IMR-90 (cell line): Measurements from ENCODE around the gene YBX2. TPM values are rescaled to one million over a fixed set of nuclear protein-coding genes. Genes with fewer than 3 reads are reported as not detected.

Experiments used
- ATAC-seq: fragments of 200-7000 bp; cut with Tn5 transposase; 2 replicates; pipeline ENCODE4 v1.9.1; 2020; ENCODE audit warnings: low read depth, mild to moderate bottlenecking, moderate library complexity
- BruUV-seq: library from RNA; stranded (reverse); fragments of 400-500 nt; replicated peaks from 2 replicates; lab custom pipeline; 2021; lab: Mats Ljungman, UMichigan
- CTCF ChIA-PET: fragments of 300-600 bp; formaldehyde crosslinking; extraction: SDS; loops from one replicate; lab custom pipeline; 2021; ENCODE audit warnings: antibody characterized with exemption; lab: Yijun Ruan, JAX
- POLR2A ChIA-PET: fragments of 300-600 bp; sonication (Branson Sonifier 250); formaldehyde crosslinking; loops from one replicate; lab custom pipeline; 2022; ENCODE audit warnings: antibody characterized with exemption; ENCODE audit not compliant: unreplicated experiment; lab: Charles Lee
- DNase-seq: peaks from one replicate; pipeline ENCODE4 v3.0.0; 2013
- H2AFZ ChIP-seq: replicated peaks from 2 replicates; pipeline ENCODE3; 2013; ENCODE audit warnings: low read length, mild to moderate bottlenecking; ENCODE audit not compliant: poor library complexity
- H2AK5ac ChIP-seq: 2 replicates; pipeline ENCODE4 v1.6.1; 2013; ENCODE audit warnings: low read depth, low read length, inconsistent platforms
- H2AK9ac ChIP-seq: replicated peaks from 2 replicates; pipeline ENCODE3; 2013; ENCODE audit warnings: mild to moderate bottlenecking, low read depth, low read length, moderate library complexity; ENCODE audit not compliant: poor library complexity
- H2BK120ac ChIP-seq: 2 replicates; pipeline ENCODE4 v1.6.1; 2013; ENCODE audit warnings: low read depth, low read length, inconsistent platforms
- H2BK15ac ChIP-seq: 3 replicates; pipeline ENCODE4 v1.6.1; 2013; ENCODE audit warnings: low read depth, low read length, inconsistent platforms
- H2BK20ac ChIP-seq: 2 replicates; pipeline ENCODE4 v1.6.1; 2013; ENCODE audit warnings: low read depth, mild to moderate bottlenecking, inconsistent platforms, low read length, moderate library complexity
- H2BK5ac ChIP-seq: 2 replicates; pipeline ENCODE4 v1.6.1; 2013; ENCODE audit warnings: mild to moderate bottlenecking, low read depth, low read length, inconsistent platforms; ENCODE audit not compliant: poor library complexity, severe bottlenecking
- H3K14ac ChIP-seq: replicated peaks from 2 replicates; pipeline ENCODE4 v1.6.1; 2013; ENCODE audit warnings: low read depth, low read length, inconsistent platforms
- H3K18ac ChIP-seq: 2 replicates; pipeline ENCODE4 v1.6.1; 2013; ENCODE audit warnings: low read depth, low read length, control low read depth
- H3K23ac ChIP-seq: 2 replicates; pipeline ENCODE4 v1.6.1; 2013; ENCODE audit warnings: low read depth, low read length, inconsistent platforms
- H3K27ac ChIP-seq: 2 replicates; pipeline ENCODE4 v1.5.1; 2013; ENCODE audit warnings: mild to moderate bottlenecking, control low read depth, low read length; ENCODE audit not compliant: insufficient read depth
- H3K27me3 ChIP-seq: 2 replicates; pipeline ENCODE4 v1.6.1; 2013; ENCODE audit warnings: low read length; ENCODE audit not compliant: control insufficient read depth, insufficient read depth
- H3K36me3 ChIP-seq: 2 replicates; pipeline ENCODE4 v1.6.1; 2013; ENCODE audit warnings: low read length, mixed read lengths; ENCODE audit not compliant: control insufficient read depth, insufficient read depth
- H3K4ac ChIP-seq: 2 replicates; pipeline ENCODE4 v1.6.1; 2013; ENCODE audit warnings: low read depth, low read length, inconsistent platforms
- H3K4me1 ChIP-seq: 2 replicates; pipeline ENCODE4 v1.6.1; 2013; ENCODE audit warnings: low read length, mixed read lengths; ENCODE audit not compliant: control insufficient read depth, insufficient read depth
- H3K4me2 ChIP-seq: 2 replicates; pipeline ENCODE4 v1.6.1; 2013; ENCODE audit warnings: low read depth, mild to moderate bottlenecking, control low read depth, low read length, moderate library complexity
- H3K4me3 ChIP-seq: 2 replicates; pipeline ENCODE4 v1.5.1; 2013; ENCODE audit warnings: low read depth, mild to moderate bottlenecking, control low read depth, low read length, moderate library complexity; ENCODE audit not compliant: insufficient read depth
- H3K56ac ChIP-seq: 2 replicates; pipeline ENCODE4 v1.6.1; 2013; ENCODE audit warnings: low read length, inconsistent platforms; ENCODE audit not compliant: insufficient read depth; ENCODE audit errors: extremely low read depth
- H3K79me1 ChIP-seq, 2 experiments: 2 replicates each; pipeline ENCODE4 v1.6.1; 2013; ENCODE audit warnings: low read length in 2 of 2, inconsistent platforms in 1 of 2, low read depth in 1 of 2
- H3K9ac ChIP-seq: 2 replicates; pipeline ENCODE4 v1.6.1; 2013; ENCODE audit warnings: low read depth, low read length, control low read depth
- H3K9me1 ChIP-seq: 2 replicates; pipeline ENCODE4 v1.6.1; 2013; ENCODE audit warnings: low read length, inconsistent platforms; ENCODE audit not compliant: insufficient read depth
- H3K9me3 ChIP-seq: 2 replicates; pipeline ENCODE4 v1.6.1; 2013; ENCODE audit warnings: low read length; ENCODE audit not compliant: control insufficient read depth, insufficient read depth
- H4K20me1 ChIP-seq: 2 replicates; pipeline ENCODE4 v1.6.1; 2013; ENCODE audit warnings: low read length, inconsistent platforms; ENCODE audit not compliant: insufficient read depth
- H4K5ac ChIP-seq: 2 replicates; pipeline ENCODE4 v1.6.1; 2013; ENCODE audit warnings: mild to moderate bottlenecking, low read depth, low read length, control low read depth
- H4K8ac ChIP-seq, 2 experiments: 2 replicates each; pipeline ENCODE4 v1.6.1; 2013; ENCODE audit warnings: low read depth in 2 of 2, low read length in 2 of 2, control low read depth in 1 of 2, inconsistent platforms in 1 of 2
- H4K91ac ChIP-seq: 2 replicates; pipeline ENCODE4 v1.6.1; 2013; ENCODE audit warnings: low read depth, low read length, inconsistent platforms; ENCODE audit not compliant: insufficient read depth
- CEBPB ChIP-seq: IDR thresholded peaks from 2 replicates; pipeline ENCODE4 v1.6.1; 2012; ENCODE audit warnings: low read depth, low read length, improper control_type of control experiment
- MAZ ChIP-seq: IDR thresholded peaks from 2 replicates; pipeline ENCODE4 v1.6.1; 2012; ENCODE audit warnings: low read depth, mild to moderate bottlenecking, low read length, improper control_type of control experiment, moderate library complexity, borderline replicate concordance
- MXI1 ChIP-seq: IDR thresholded peaks from 2 replicates; pipeline ENCODE4 v1.6.1; 2012; ENCODE audit warnings: low read depth, mild to moderate bottlenecking, low read length, moderate library complexity, borderline replicate concordance
- RAD21 ChIP-seq: IDR thresholded peaks from 2 replicates; pipeline ENCODE4 v1.6.1; 2012; ENCODE audit warnings: low read length, improper control_type of control experiment
- SMC3 ChIP-seq: fragments of 150-350 bp; IDR thresholded peaks from 2 replicates; pipeline ENCODE4 v1.6.1; 2016; ENCODE audit warnings: low read depth, mild to moderate bottlenecking, antibody characterized with exemption, low read length, moderate library complexity
- WGBS, 2 experiments: methylation state at CpG; one replicate each; pipeline versions ENCODE4 v1.1.5 to v1.1.7; 2013; ENCODE audit warnings: missing lambda C conversion rate in 2 of 2; ENCODE audit not compliant: insufficient read length in 1 of 2; ENCODE audit errors: extremely low coverage in 2 of 2; 5-methylcytosine and 5-hydroxymethylcytosine counted together
- dilution Hi-C: fragments of 300-500 bp; cut with HindIII; formaldehyde crosslinking; loops from one replicate; pipeline ENCODE4 v1.14.3; 2018; ENCODE audit warnings: low sequenced_read_pairs; ENCODE audit not compliant: unreplicated experiment
- in situ Hi-C: fragments of 300-500 bp; cut with MboI; formaldehyde crosslinking; loops from 3 replicates; pipeline ENCODE4 v1.14.3; 2019; ENCODE audit warnings: low sequenced_read_pairs, inconsistent platforms, mixed read lengths
- intact Hi-C: fragments of 100-400 bp; cut with micrococcal nuclease; formaldehyde crosslinking; loops from 2 replicates; pipeline ENCODE4 v1.10.0; 2022
- polyA plus RNA-seq, 3 experiments: library from polyadenylated mRNA; depleted of rRNA; stranded (reverse); fragments of >200 nt; gene quantifications; 2 replicates each; pipeline ENCODE4 v1.2.3, GENCODE V29; 2012; ENCODE audit warnings: low replicate concordance in 1 of 3
- total RNA-seq: library from RNA; depleted of rRNA; stranded (reverse); fragments of >200 nt; gene quantifications from 2 replicates; pipeline ENCODE4 v1.2.3, GENCODE V29; 2012
- TF ChIP-seq, protein P1 (sequence below): fragments of 150-350 bp; IDR thresholded peaks from 2 replicates; pipeline ENCODE4 v1.6.1; 2017; ENCODE audit warnings: mild to moderate bottlenecking, antibody characterized with exemption, low read length, low read depth

Gene YBX2
- total and polyA plus RNA-seq, 2 of the 4 experiments (the other 2 are of a cell fraction) = 0.17 TPM; not detected in 1

DNA sequence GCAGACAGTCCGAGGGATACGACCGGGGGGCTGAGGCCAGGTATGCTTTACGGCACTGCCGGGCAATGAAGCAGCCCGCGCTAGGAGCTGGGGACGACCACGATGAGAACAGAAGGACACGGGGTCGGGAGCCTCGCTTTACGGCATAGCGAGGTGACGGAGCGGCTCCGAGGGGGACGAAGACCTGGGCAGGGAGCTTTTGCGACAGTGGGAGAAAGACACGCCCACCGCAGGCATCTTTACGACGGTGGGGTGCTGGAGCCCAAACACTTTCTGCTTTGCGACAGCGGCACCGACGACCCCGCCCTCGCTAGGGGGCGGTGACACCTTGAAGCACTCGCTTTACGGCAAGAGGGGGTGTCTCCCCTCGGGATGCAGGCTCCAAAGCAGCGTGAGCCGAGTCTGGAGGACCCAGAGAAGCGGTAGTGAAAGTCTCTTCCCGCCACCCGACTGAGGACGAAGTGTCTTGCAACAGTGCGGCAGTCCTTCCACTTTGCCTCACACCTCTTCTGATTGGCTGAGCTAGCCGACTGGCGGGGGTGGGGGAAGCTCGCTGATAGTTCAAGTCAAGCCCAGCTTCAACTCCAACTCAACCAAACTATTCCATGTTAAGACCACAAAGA lies 35.0 kb upstream of the YBX2 start:
- H3K56ac ChIP-seq = peak overlapping the region; percentile 56
- peaks cover 14% of the 10 kb centered on the region for H3K36me3 ChIP-seq
- H2BK15ac ChIP-seq = no peak overlapping the region
- H3K27me3 ChIP-seq = peaks cover 2% of the 10 kb centered on the region
- TF ChIP-seq, protein P1, sequence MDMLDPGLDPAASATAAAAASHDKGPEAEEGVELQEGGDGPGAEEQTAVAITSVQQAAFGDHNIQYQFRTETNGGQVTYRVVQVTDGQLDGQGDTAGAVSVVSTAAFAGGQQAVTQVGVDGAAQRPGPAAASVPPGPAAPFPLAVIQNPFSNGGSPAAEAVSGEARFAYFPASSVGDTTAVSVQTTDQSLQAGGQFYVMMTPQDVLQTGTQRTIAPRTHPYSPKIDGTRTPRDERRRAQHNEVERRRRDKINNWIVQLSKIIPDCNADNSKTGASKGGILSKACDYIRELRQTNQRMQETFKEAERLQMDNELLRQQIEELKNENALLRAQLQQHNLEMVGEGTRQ = peak; percentile 23; the same call in 1 of the 2 replicates
- TF ChIP-seq CEBPB = 0 out of 2 replicates have a peak, but pooled peaks have one; percentile 0
- no peak for TF ChIP-seq SMC3
- TF ChIP-seq MAZ = peak; percentile 73
- peak; percentile 60 for TF ChIP-seq MXI1
- TF ChIP-seq RAD21 = no peak
- H4K20me1 ChIP-seq = peaks cover 4% of the 10 kb centered on the region; the same call in 1 of the 2 replicates
- peak overlapping the region; percentile 61 for H3K14ac ChIP-seq
- H2BK120ac ChIP-seq = peak overlapping the region; percentile 71
- in situ Hi-C loops = no loop called here
- intact Hi-C loops = loop anchor here (10.0 kb wide), 1 partner anchor 235 kb away; the partner anchor contains the start of gene SENP3
- H3K9me3 ChIP-seq = no peaks in the 10 kb centered on the region
- peak overlapping the region; percentile 53 for H3K4ac ChIP-seq
- H2AK9ac ChIP-seq = peak overlapping the region; percentile 91
- H3K4me3 ChIP-seq = peak overlapping the region; percentile 86
- dilution Hi-C loops = no loop called here
- peak overlapping the region; percentile 11 to 89; a peak in 3 of 4 replicates for H4K8ac ChIP-seq
- peak overlapping the region; percentile 71 for H3K9ac ChIP-seq
- H4K91ac ChIP-seq = peak overlapping the region; percentile 76
- H2BK20ac ChIP-seq = no peak overlapping the region
- peaks cover 5% of the 10 kb centered on the region; the same call in 1 of the 2 replicates for H3K4me1 ChIP-seq
- ChIA-PET POLR2A (no interaction called here), CTCF (no interaction called here)
- peak overlapping the region; percentile 11; the same call in 1 of the 2 replicates for H3K18ac ChIP-seq
- WGBS, 2 experiments = 0% methylated on average over 10 of the region's 43 CpGs; no CpG with 5 or more reads in 1 of the 2 experiments
- peak overlapping the region; percentile 97 for H2AFZ ChIP-seq
- no TSS peak for BruUV-seq
- peak overlapping the region; percentile 78 for H2AK5ac ChIP-seq
- peak; percentile 83 for ATAC-seq
- H3K79me1 ChIP-seq = peaks cover 10 to 24% of the 10 kb centered on the region in 2 experiments; a peak in 3 of 4 replicates
- peak overlapping the region; percentile 32 for H4K5ac ChIP-seq
- DNase-seq = peak; percentile 99
- H3K4me2 ChIP-seq = peak overlapping the region; percentile 93
- peak overlapping the region; percentile 88 for H2BK5ac ChIP-seq
- H3K23ac ChIP-seq = no peak overlapping the region
- peaks cover 6% of the 10 kb centered on the region; the same call in 1 of the 2 replicates for H3K9me1 ChIP-seq
- peak overlapping the region; percentile 79 for H3K27ac ChIP-seq
